A549 treated with AZD9567 at 1 μM for 4 hours (cell line): ENCODE measurements around the gene NUP35. TPM values are rescaled to one million over a fixed set of nuclear protein-coding genes. Genes with fewer than 3 reads are reported as not detected.

Experiments used
- total RNA-seq: library from RNA; stranded (reverse); fragments of 200-300 nt; extraction: Qiagen RNA extraction; gene quantifications from 5 replicates; pipeline ENCODE4 v1.2.3, GENCODE V29; 2022; ENCODE audit not compliant: insufficient read depth

NUP35 gene, protein sequence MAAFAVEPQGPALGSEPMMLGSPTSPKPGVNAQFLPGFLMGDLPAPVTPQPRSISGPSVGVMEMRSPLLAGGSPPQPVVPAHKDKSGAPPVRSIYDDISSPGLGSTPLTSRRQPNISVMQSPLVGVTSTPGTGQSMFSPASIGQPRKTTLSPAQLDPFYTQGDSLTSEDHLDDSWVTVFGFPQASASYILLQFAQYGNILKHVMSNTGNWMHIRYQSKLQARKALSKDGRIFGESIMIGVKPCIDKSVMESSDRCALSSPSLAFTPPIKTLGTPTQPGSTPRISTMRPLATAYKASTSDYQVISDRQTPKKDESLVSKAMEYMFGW
- 29.9 to 45.1 TPM (median 30.8 TPM) in 5 replicates for total RNA-seq

DNA sequence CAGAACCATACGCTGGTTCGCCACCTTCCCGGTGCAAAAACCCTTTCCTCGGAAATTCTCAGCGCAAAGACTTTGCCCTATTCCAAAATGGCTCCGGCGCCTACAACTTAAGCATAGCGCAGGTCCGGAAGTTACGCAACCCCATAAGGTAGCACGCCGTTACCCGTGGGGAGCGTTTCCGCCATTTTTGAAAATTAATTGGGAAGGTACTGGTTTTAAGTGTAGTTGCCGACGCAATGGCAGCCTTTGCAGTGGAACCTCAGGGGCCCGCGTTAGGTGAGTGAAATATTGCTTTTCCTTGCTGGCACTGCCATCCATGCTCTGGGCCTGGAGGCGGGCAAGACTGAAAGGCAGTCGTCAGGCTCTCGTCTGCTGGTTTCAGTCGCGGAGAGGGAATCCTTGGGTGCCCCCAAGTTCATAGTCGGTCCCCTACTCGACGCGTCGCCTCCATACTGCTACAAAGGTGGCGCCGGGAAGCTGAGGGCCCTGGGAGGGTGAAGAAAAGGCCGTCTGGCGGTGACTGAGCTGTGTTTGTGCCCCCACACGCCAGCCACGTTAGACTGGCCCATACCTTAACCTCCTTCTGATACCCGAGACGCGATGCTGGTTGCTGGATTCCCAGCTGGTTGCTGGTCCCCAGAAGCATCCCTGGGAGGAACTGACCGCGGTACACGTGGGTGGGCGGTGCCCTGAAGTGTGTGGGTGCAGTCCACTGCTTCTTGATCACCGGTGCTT, at the start of gene NUP35:
NUP35 (plus strand) TSS at position 222 of the 735 bp plus-strand sequence; CDS start at position 237, 15 bp downstream.

DNA sequence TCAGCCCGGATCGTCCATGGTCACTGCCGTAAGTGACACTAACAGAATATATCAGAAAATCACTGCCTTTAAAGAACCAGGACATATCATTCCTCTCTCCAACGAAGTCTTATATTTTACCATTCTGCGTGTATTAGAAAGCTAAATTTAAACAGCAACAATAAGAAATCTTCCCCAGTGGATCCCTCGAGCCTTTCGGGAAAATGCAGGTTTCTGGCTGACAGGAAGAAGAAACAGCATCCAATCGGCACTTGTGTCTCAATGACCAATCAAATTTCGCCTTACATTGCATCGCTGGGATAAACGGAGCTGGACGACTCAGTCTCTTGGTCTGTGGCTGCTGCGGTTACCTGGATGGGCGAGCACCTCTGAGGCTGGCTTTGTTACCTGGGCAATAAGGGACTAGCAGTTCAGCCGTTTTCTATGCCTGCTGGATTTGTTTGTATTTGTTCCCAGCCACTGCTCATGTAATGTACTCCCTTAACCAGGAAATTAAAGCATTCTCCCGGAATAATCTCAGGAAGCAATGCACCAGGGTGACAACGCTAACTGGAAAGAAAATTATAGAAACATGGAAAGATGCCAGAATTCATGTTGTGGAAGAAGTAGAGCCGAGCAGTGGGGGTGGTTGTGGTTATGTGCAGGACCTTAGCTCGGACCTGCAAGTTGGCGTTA, 45.6 kb upstream of the NUP35 start, which contains the start of gene DUSP19:
DUSP19 (plus strand) TSS at position 284 of the 675 bp plus-strand sequence; CDS start at position 471, 187 bp downstream.

Other genes starting within 250 kb of the NUP35 start
- 90.8 to 104 TPM (median 103 TPM) in 5 replicates for gene NCKAP1, start 86.0 kb upstream of the NUP35 start, total RNA-seq
- gene DUSP19, start 45.7 kb upstream of the NUP35 start, total RNA-seq = 0.28 to 1.8 TPM (median 0.67 TPM) in 5 replicates